H1 (cell line): ENCODE measurements around the gene FHL2. TPM values are rescaled to one million over a fixed set of nuclear protein-coding genes. Genes with fewer than 3 reads are reported as not detected.

Source experiments
- CTCF ChIA-PET: fragments of 300-600 bp; sonication (Branson Sonifier 250); formaldehyde crosslinking; loops from one replicate; lab custom pipeline; 2021; ENCODE audit not compliant: partially characterized antibody; lab: Charles Lee
- POLR2A ChIA-PET: fragments of 300-600 bp; sonication (Branson Sonifier 250); formaldehyde crosslinking; loops from one replicate; lab custom pipeline; 2021; ENCODE audit warnings: inconsistent platforms; ENCODE audit not compliant: partially characterized antibody; lab: Charles Lee
- DNase-seq, 2 experiments: peaks; one replicate each; pipeline versions ENCODE4 v3.0.0 to v3.0.0-alpha.2; 2010 to 2022; ENCODE audit warnings: low spot score in 2 of 2, low read depth in 1 of 2, mixed read lengths in 1 of 2
- FAIRE-seq: peaks from 2 replicates; lab custom pipeline; 2011; peaks lifted over from hg19 to GRCh38; lab: Jason Lieb, UNC
- H2AFZ ChIP-seq: 2 replicates; pipeline ENCODE4 v1.8.1; 2012; ENCODE audit warnings: low read length, inconsistent platforms
- H2AK5ac ChIP-seq: 2 replicates; pipeline ENCODE4 v1.6.1; 2013; ENCODE audit warnings: low read depth, low read length
- H2BK120ac ChIP-seq: replicated peaks from 2 replicates; pipeline ENCODE3; 2013; ENCODE audit warnings: low read depth, low read length, inconsistent platforms
- H2BK12ac ChIP-seq: 2 replicates; pipeline ENCODE4 v1.6.1; 2013; ENCODE audit warnings: low read depth, low read length
- H2BK15ac ChIP-seq: 2 replicates; pipeline ENCODE4 v1.6.1; 2013; ENCODE audit warnings: low read length
- H2BK20ac ChIP-seq: 2 replicates; pipeline ENCODE4 v1.6.1; 2013; ENCODE audit warnings: low read length
- H2BK5ac ChIP-seq: 2 replicates; pipeline ENCODE4 v1.6.1; 2013; ENCODE audit warnings: low read depth, low read length
- H3K14ac ChIP-seq: 2 replicates; pipeline ENCODE4 v1.6.1; 2013; ENCODE audit warnings: inconsistent platforms; ENCODE audit not compliant: insufficient read length
- H3K18ac ChIP-seq: 2 replicates; pipeline ENCODE4 v1.6.1; 2013; ENCODE audit warnings: low read length; ENCODE audit errors: extremely low read depth
- H3K23ac ChIP-seq: 2 replicates; pipeline ENCODE4 v1.6.1; 2013; ENCODE audit warnings: inconsistent platforms; ENCODE audit not compliant: insufficient read length
- H3K23me2 ChIP-seq: 2 replicates; pipeline ENCODE4 v1.6.1; 2013; ENCODE audit warnings: low read depth, low read length
- H3K27ac ChIP-seq: 2 replicates; pipeline ENCODE4 v1.6.1; 2011; ENCODE audit warnings: low read depth, low read length, inconsistent platforms
- H3K27me3 ChIP-seq, 4 experiments: replicated peaks in 1 of 4; 1 replicate in 1 of 4; 2 replicates in 3 of 4; pipeline versions ENCODE4 v1.6.1 to v1.8.1; 2011 to 2013; ENCODE audit warnings: low read length in 3 of 4, mild to moderate bottlenecking in 3 of 4, inconsistent platforms in 2 of 4, mixed read lengths in 2 of 4, moderate library complexity in 1 of 4; ENCODE audit not compliant: control insufficient read depth in 3 of 4, insufficient read depth in 3 of 4; ENCODE audit errors: extremely low read depth in 1 of 4
- H3K36me3 ChIP-seq, 4 experiments: 2 replicates each; pipeline versions ENCODE4 v1.6.1 to v1.8.1; 2011 to 2013; ENCODE audit warnings: mild to moderate bottlenecking in 4 of 4, low read length in 3 of 4, moderate library complexity in 2 of 4, control low read depth in 1 of 4, inconsistent platforms in 1 of 4; ENCODE audit not compliant: insufficient read depth in 4 of 4, control insufficient read depth in 2 of 4
- H3K4ac ChIP-seq: replicated peaks from 2 replicates; pipeline ENCODE3; 2013; ENCODE audit warnings: low read length, low read depth, mixed read lengths, inconsistent platforms; ENCODE audit not compliant: insufficient read length
- H3K4me1 ChIP-seq, 4 experiments: replicated peaks in 1 of 4; 1 replicate in 1 of 4; 2 replicates in 3 of 4; pipeline versions ENCODE4 v1.6.1 to v1.8.1; 2011 to 2013; ENCODE audit warnings: low read length in 3 of 4, inconsistent platforms in 2 of 4, mixed read lengths in 1 of 4; ENCODE audit not compliant: insufficient read depth in 4 of 4, control insufficient read depth in 3 of 4
- H3K4me2 ChIP-seq, 2 experiments: 2 replicates each; pipeline versions ENCODE4 v1.6.1 to v1.8.1; 2011 to 2013; ENCODE audit warnings: low read depth in 2 of 2, low read length in 2 of 2, control low read depth in 1 of 2, inconsistent platforms in 1 of 2, mild to moderate bottlenecking in 1 of 2; ENCODE audit not compliant: insufficient read depth in 1 of 2
- H3K4me3 ChIP-seq, 4 experiments: fragments of 200-600, 300-600 bp in 1 of 4; sonication (generic), shearing (Covaris generic), sonication (Bioruptor Twin) in 1 of 4; 2 replicates each; pipeline versions ENCODE4 v1.5.1 to v1.8.1; 2011 to 2016; ENCODE audit warnings: low read length in 4 of 4, low read depth in 3 of 4, control low read depth in 2 of 4, inconsistent platforms in 2 of 4, mild to moderate bottlenecking in 2 of 4, mixed read lengths in 1 of 4, moderate library complexity in 1 of 4; ENCODE audit not compliant: insufficient read depth in 2 of 4; ENCODE audit errors: extremely low read depth in 1 of 4
- H3K56ac ChIP-seq: replicated peaks from 2 replicates; pipeline ENCODE3; 2013; ENCODE audit warnings: low read depth, mild to moderate bottlenecking, mixed read lengths, low read length, inconsistent platforms; ENCODE audit not compliant: insufficient read length
- H3K79me1 ChIP-seq: 2 replicates; pipeline ENCODE4 v1.6.1; 2013; ENCODE audit warnings: low read depth, low read length, control low read depth
- H3K79me2 ChIP-seq, 2 experiments: 2 replicates each; pipeline versions ENCODE4 v1.6.1 to v1.8.1; 2012 to 2013; ENCODE audit warnings: low read length in 2 of 2, mild to moderate bottlenecking in 2 of 2, inconsistent platforms in 1 of 2; ENCODE audit not compliant: insufficient read depth in 2 of 2, control insufficient read depth in 1 of 2
- H3K9ac ChIP-seq, 4 experiments: replicated peaks in 1 of 4; 1 replicate in 1 of 4; 2 replicates in 3 of 4; pipeline versions ENCODE4 v1.6.1 to v1.8.1; 2011 to 2013; ENCODE audit warnings: low read depth in 3 of 4, low read length in 3 of 4, control low read depth in 2 of 4, mild to moderate bottlenecking in 2 of 4, moderate library complexity in 2 of 4, inconsistent platforms in 1 of 4; ENCODE audit errors: extremely low read depth in 1 of 4
- H3K9me3 ChIP-seq, 2 experiments: 2 replicates each; pipeline versions ENCODE4 v1.6.1 to v1.8.1; 2012 to 2013; ENCODE audit warnings: mild to moderate bottlenecking in 2 of 2, moderate library complexity in 2 of 2, control low read depth in 1 of 2, inconsistent platforms in 1 of 2, low read depth in 1 of 2, low read length in 1 of 2, mixed read lengths in 1 of 2; ENCODE audit not compliant: insufficient read depth in 2 of 2
- H4K20me1 ChIP-seq, 2 experiments: replicated peaks in 1 of 2; 2 replicates each; pipeline versions ENCODE3 to v1.8.1; 2011 to 2013; ENCODE audit warnings: inconsistent platforms in 2 of 2, low read length in 2 of 2, mild to moderate bottlenecking in 1 of 2; ENCODE audit not compliant: insufficient read depth in 2 of 2, control insufficient read depth in 1 of 2
- H4K5ac ChIP-seq: 2 replicates; pipeline ENCODE4 v1.6.1; 2013; ENCODE audit warnings: low read length, low read depth, mixed read lengths, inconsistent platforms; ENCODE audit not compliant: insufficient read length
- H4K8ac ChIP-seq: 2 replicates; pipeline ENCODE4 v1.8.0; 2013; ENCODE audit warnings: mild to moderate bottlenecking, moderate library complexity, low read length, inconsistent platforms; ENCODE audit not compliant: insufficient read depth; ENCODE audit errors: extremely low read depth
- H4K91ac ChIP-seq: replicated peaks from 2 replicates; pipeline ENCODE3; 2013; ENCODE audit warnings: low read length, mixed read lengths, inconsistent platforms; ENCODE audit not compliant: insufficient read length
- SP2 ChIP-seq: IDR thresholded peaks from 2 replicates; pipeline ENCODE4 v1.6.1; 2012; ENCODE audit warnings: mild to moderate bottlenecking, low read length, inconsistent platforms
- TEAD4 ChIP-seq: IDR thresholded peaks from 2 replicates; pipeline ENCODE4 v1.6.1; 2012; ENCODE audit warnings: low read depth, low read length, inconsistent platforms, mixed read lengths
- WGBS, 2 experiments: shearing (Covaris generic) in 1 of 2; methylation state at CpG; one replicate each; pipeline versions ENCODE4 v1.1.6 to v1.1.7; 2013 to 2015; ENCODE audit warnings: low lambda C conversion rate in 2 of 2, mixed read lengths in 2 of 2, inconsistent platforms in 1 of 2, low coverage in 1 of 2, missing lambda C conversion rate in 1 of 2; ENCODE audit not compliant: insufficient replicate concordance in 2 of 2, insufficient coverage in 1 of 2, insufficient read length in 1 of 2; ENCODE audit errors: extremely low coverage in 1 of 2, missing lambda C conversion rate in 1 of 2; 5-methylcytosine and 5-hydroxymethylcytosine counted together
- polyA plus RNA-seq, 7 experiments: library from polyadenylated mRNA; depleted of rRNA in 3 of 7; stranded (reverse) in 5 of 7; unstranded in 2 of 7; fragments of >200 nt in 5 of 7; fragments of 200-250 nt in 2 of 7; gene quantifications; 1 replicate in 5 of 7; 2 replicates in 1 of 7; 4 replicates in 1 of 7; pipeline versions ENCODE4 v1.2.1 to v1.2.3, GENCODE V29; 2011 to 2013; ENCODE audit warnings: missing spikeins in 2 of 7, mixed read lengths in 2 of 7
- total RNA-seq: library from RNA; stranded (reverse); fragmentation: NEBNext Ultra II Directional; extraction: Animal tissue kit (Norgen Biotek cat#: 25700); gene quantifications from 2 replicates; pipeline ENCODE4 v1.2.1, GENCODE V29; 2021

FHL2 gene
- total and polyA plus RNA-seq, 2 of the 8 experiments (the other 6 are each of a cell fraction or from before 2014, with no cell fraction given) = 33.2 to 64.3 TPM

DNA sequence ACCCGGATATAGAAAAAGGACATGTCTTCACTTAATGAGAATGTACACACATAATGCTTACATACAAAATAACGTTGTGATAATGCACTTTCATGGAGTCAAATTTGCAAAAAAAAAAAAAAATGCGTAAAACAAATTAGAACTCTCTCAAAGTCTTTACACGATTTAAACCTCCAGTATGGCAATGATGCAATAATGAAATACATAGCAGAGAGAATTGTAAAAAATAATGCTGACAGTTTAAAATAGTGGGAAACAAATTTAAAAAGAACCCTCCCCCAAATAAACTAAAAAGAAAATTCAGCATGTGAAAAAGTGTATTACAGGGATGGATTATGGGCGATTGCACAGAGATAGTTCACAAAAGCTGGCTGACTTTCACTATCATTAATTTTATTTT is 46.6 kb upstream of the FHL2 start:
- H3K23ac ChIP-seq = no peak overlapping the region
- H3K4me3 ChIP-seq = no peak overlapping the region
- H3K18ac ChIP-seq = no peak overlapping the region
- no peak overlapping the region for H3K14ac ChIP-seq
- no peak overlapping the region for H2BK120ac ChIP-seq
- H3K4me1 ChIP-seq = peaks cover 0 to 7% (median under 1%) of the 10 kb centered on the region in 4 experiments; a peak in 2 of 7 replicates
- no peak overlapping the region for H2BK12ac ChIP-seq
- no peak overlapping the region for H3K9ac ChIP-seq
- H4K91ac ChIP-seq = no peak overlapping the region
- no peak overlapping the region for H3K27ac ChIP-seq
- H2AFZ ChIP-seq = no peak overlapping the region
- FAIRE-seq = no peak
- CTCF ChIA-PET = no interaction called here
- TF ChIP-seq TEAD4 (no peak), SP2 (no peak)
- TF ChIP-seq, all 59 proteins: peak for 0
- Histone ChIP-seq H3K9me3 (no peaks in the 10 kb centered on the region), H3K4me2 (no peak overlapping the region), H3K23me2 (no peaks in the 10 kb centered on the region), H2BK5ac (no peak overlapping the region), H2AK5ac (no peak overlapping the region), H3K56ac (no peak overlapping the region), H3K36me3 (no peaks in the 10 kb centered on the region), H3K79me1 (no peaks in the 10 kb centered on the region), H4K20me1 (no peaks in the 10 kb centered on the region), H2BK15ac (no peak overlapping the region), H3K79me2 (no peaks in the 10 kb centered on the region), H3K27me3 (no peaks in the 10 kb centered on the region), H4K5ac (no peak overlapping the region), H2BK20ac (no peak overlapping the region), H3K4ac (no peak overlapping the region), H4K8ac (no peak overlapping the region)
- POLR2A ChIA-PET = no interaction called here
- no peak for DNase-seq
- 90% methylated on average over 5 of the region's 5 CpGs; no CpG with 5 or more reads in 1 of the 2 experiments for WGBS, 2 experiments
